Activated CD8-positive, alpha-beta memory T cell treated with anti-CD3 and anti-CD28 coated beads, Interleukin-2, amount 50 U/mL, for 4 hours (primary cell): ENCODE results near the gene PTPRE.

Experiments
- DNase-seq: peaks from one replicate; pipeline ENCODE4 v3.0.0-alpha.2; 2020

PTPRE gene, protein sequence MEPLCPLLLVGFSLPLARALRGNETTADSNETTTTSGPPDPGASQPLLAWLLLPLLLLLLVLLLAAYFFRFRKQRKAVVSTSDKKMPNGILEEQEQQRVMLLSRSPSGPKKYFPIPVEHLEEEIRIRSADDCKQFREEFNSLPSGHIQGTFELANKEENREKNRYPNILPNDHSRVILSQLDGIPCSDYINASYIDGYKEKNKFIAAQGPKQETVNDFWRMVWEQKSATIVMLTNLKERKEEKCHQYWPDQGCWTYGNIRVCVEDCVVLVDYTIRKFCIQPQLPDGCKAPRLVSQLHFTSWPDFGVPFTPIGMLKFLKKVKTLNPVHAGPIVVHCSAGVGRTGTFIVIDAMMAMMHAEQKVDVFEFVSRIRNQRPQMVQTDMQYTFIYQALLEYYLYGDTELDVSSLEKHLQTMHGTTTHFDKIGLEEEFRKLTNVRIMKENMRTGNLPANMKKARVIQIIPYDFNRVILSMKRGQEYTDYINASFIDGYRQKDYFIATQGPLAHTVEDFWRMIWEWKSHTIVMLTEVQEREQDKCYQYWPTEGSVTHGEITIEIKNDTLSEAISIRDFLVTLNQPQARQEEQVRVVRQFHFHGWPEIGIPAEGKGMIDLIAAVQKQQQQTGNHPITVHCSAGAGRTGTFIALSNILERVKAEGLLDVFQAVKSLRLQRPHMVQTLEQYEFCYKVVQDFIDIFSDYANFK

DNA sequence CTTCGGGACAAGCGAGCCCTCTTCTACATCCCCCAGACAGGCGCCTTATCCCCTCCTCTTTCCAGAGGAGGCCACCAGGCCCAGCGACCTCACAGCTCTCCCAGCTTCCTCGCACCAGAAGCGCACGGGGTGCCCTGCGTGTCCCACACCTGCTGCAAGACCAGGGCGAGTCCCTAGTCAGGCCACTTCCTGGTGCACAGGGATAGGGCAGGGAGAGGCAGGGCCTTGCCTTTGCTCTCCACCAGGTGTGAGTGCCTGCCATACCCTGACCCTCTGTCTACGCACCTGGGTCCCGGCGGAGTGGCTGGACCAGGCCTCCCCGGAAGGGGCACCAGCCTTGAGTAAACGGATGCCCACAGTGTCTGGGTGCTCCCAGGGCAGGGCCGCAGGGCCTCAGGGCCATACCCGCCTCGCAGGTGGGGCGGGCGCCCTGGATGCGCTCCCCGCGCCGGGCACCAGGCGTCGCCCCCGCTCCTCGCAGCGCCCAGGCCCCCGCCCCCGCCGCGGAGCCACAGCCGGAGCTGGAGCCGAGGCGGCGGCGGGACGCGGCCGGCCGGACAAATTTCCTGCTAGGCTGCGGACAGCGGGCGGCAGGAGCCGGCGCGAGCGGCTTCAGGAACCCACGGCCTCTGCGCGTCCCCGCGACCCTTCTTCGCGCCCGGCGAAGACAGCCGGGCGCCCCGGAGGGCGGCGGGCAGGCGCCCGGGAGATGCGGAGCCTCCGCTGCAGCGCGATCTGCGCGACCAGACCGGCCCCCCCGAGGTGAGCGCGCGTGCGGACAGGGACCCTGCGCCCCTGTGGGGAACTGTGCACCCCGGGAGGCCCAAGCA lies at the start of gene PTPRE:
Gene PTPRE (plus strand): TSS at position 556 of the 830 bp plus-strand sequence. CDS start 133,779 bp downstream, outside the sequence.
- peak; percentile 70 for DNase-seq

DNA sequence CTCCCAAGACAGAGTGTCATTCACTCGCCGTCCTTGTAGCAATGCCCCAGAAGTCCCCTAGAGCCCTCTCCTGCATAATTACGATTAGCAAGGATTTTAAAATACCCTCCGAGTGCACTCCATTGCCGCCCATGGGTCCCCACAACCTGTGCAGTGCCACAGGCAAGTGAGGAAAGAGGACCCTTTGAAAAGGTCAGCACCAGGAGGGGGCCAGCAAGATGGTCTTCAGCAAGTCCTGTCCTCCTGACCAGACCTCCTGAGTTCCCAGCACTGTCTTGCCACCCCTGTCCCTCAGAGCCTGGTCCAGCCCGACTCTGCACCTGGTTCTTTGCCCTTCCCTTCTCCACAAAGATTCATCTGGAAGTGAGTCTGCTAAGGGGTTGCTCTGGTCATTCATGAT lies 46.3 kb upstream of the PTPRE start:
- no peak for DNase-seq

DNA sequence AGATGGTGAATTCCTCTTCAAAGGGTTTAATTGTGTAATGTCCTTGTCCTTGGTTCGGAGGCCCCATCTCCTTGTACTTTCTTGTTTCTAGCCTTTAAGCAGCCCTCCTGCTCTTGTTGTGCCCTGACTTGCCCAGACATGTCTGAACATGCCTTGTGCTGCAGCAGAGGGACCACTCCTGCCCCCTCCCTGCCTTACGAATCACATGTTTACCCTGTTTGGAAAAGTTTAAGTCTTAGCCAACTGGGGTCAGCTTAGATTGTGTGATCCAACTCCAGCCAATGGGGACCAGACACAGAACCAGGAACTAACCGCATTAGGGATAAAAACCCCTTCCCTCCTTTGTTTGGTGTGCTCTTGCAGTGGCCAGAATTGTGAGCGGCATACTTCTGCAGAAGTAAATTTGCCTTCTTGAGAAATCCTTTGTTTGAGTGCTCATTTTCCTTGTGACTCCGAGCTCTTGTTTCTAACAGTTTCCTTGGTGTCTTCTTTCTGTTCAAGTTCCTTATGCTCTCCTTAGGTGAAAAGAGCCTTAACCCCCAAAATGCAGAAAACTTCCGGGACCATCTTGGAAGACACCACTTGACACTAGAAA lies 43.6 kb upstream of the PTPRE start:
- DNase-seq: no peak

DNA sequence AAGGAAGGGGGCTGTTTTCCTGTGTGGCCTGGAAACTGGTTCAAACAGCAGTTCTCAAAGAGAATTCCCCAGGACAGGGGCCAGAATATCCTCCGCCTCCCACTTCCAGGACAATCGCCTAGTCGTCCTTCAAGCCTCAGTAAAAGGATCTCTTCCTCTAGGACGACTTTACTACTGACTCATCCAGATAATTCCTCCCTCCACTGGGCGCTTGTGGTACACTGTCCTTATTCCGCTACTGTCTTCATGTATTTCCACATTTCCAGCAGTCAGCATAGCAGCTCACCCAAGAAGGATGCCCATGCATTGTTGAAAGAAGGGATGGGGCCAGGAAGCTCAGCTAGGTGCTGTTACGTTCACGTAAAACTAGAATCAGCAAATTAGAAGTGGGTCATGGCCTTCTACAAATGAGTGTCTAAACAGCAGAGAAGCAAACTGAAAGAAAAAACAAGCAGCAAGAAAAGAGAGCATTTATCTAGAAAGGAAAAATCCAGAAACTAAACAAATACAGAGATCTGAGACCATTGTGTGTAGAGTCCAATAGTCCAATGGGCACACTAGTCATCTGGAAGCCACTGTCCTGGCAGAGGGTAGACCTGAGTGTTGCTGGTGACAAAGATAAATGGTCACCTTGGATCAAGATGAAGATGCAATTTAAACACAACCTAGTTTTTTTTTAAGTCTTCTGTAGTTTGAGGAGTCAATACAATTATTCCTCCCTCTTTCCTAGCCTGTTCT lies 40.5 kb upstream of the PTPRE start:
- no peak for DNase-seq

DNA sequence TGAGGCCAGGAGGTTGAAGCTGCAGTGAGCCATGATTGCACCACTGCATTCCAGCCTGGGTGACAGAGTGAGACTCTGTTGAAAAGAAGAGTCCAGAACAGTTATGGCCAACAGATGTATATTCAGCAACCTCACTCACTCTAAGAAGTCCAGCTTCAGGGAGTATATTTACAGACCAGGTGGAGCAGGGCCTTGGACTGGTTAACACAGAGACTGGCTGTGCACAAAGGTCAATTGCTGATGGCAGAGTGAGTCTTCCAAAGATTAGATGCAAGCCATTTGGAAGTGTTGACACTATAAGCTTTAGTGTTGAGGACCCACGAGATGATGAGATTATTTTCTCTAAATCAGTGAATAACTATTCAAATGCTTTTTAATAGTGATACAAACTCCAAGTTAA lies 39.1 kb upstream of the PTPRE start:
- no peak for DNase-seq

DNA sequence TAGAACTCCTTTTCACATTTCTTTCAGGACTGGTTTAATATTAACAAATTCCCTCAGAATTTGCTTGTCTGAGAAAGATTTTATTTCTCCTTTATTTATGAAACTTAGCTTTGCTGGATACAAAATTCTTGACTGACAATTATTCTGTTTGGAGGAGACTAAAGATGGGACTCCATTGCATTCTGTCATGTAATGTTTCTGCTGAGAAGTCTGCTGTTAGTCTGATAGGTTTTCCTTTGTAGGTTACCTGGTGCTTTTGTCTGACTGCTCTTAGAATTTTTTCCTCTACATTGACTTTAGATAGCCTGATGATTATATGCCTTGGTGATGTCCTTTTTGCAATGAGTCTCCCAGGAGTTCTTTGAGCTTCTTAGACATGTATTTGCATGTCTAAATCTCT lies 37.6 kb upstream of the PTPRE start:
- no peak for DNase-seq

DNA sequence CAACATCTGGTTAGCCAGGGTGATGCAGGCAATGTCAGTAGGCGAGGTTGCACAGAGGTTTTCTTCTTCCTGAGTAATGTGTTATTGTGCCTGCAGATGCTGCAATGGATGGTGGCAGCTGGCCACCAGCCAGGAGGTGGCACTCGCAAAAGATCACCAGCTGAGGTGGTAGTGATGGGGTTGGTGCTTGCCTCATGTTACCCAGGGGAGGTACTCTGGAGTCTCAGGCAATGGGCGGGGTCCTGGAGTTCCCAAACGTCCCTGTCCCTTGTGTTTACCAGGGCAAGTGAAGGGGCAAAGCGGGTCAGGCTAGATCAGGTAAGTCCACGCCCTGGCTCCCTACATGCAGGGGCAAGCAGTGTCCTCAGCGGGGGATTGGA lies 35.3 kb upstream of the PTPRE start:
- DNase-seq: no peak

GRCh38 chr10:127872011-127872761 lies 34.7 kb upstream of the PTPRE start:
- DNase-seq: no peak

GRCh38 chr10:127872871-127873600 lies 33.9 kb upstream of the PTPRE start:
- no peak for DNase-seq

DNA sequence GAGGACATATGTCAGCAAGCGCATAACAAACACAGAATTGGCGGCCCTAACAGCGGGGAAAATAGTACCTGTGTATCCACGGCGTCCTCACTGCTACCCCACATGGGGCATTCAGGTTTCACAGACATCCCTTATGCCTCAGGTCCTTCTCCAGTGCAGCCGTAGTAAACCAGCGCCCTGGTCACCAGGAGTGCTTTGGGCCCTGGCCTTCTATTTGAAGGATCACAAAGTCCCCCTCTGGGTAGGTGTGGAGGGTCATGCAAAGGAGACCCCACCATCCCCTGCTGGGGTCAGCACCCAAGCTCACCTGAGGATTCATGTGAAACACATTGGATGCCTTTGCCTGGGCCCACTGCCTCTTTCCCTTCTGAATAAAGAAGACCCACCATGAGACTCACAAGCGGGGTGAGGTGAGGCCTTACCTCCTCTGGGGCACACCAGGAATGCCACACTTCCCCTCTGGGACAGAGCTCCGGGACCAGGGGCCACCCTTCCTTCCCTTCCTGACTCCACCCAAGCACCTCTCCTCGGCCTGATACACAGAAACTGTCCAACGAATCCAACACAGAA lies 32.9 kb upstream of the PTPRE start:
- no peak for DNase-seq

GRCh38 chr10:127874671-127875448 lies 32.0 kb upstream of the PTPRE start:
- no peak for DNase-seq

DNA sequence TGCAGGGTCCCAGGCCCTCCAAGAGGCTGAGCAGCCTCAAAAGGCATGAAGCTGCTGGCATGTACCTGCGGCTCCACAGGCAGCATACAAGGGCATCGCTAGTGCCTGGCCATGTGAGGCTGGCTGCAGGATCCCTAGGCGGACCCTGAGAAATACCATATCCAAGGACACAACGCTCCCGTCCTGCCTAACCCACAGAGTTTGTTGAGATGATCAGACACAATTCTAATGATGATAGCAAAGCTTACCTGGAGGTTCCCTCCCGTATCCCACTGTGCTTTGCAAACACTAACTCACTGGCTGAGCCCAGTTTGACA lies 31.5 kb upstream of the PTPRE start:
- DNase-seq: no peak

DNA sequence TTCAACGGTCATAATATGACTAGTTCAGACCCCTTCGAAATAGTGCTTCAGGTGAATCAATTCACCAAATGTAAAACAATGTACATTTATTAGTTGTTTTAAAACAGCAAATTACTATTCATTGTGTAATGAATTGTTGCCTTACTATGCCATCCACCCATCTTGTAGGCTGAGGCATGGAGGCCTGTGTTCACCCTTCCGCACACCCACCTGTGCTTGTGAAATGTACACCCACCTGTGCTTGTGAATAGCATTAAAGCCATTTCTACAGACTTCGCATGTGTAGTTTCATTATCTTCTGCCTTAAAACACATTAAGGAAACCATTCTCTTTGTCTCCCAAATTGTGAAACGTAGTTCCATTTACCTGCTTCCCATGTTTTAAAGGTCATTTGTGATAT lies 31.0 kb upstream of the PTPRE start:
- DNase-seq: no peak

- DNase-seq: no peak
Measured at GRCh38 chr10:127877116-127877515, 29.8 kb upstream of the PTPRE start.

DNA sequence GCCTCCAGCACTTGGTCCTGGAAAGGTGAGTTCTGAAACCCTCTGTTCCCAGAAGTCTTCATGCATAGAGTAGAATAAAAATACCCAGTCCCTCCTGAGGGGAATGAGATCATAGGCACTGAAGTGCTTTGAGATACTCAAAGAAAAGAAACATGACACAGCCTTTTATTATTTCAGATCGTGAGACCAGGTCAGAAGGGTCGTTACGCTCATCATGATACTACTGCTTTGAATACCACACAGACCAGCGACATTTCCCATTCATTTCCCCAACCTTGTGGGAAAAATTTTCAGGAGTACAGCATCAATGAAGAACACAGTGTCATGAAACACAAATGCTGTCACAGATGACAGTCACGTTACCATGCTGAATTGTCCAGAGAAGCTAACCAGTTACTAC lies 29.2 kb upstream of the PTPRE start:
- no peak for DNase-seq

GRCh38 chr10:127878475-127879055 lies 28.3 kb upstream of the PTPRE start:
- no peak for DNase-seq

DNA sequence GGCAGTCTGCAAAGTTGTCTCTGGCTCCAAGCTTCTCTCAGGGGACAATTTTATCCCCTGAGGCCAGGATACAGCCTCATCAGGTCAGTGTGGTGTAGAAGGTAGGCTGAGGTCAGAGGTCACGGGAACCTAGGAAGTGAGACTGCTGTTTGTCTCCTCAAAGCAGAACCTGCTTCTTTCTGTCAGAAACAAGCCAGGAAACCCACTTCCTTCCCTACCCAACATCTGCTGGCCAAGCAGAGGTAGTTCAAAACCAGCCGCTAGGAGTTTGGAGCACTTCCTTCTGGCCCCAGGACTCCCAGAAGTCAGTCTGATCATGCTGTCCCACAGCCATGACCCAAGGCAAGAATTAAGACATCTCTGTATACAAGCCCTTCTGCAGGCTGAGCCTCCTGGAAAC lies 26.3 kb upstream of the PTPRE start:
- DNase-seq: no peak

DNA sequence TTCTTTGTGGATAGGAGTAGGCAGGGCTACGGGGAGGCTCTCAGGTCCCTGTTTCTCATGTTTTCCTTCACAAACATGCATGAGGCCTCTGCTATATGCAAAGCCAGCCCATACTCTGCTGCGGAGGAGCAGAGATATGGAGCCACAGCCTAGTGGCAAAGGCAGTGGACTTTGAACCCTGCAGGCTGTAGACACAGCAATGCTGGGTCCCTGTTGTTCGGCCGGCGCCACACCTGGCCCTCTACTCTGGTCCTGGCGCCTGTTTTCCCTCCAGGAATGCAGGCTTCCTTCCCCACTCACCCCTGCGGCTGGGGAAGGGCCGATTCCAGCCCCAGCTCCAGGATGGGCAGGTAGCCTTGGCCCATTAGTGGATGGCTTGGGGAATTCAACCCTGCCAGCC lies 25.6 kb upstream of the PTPRE start:
- no peak for DNase-seq

- DNase-seq: no peak
Measured at GRCh38 chr10:127882391-127882790, 24.5 kb upstream of the PTPRE start.
